Fibroblast of villous mesenchyme (primary cell): Measurements from ENCODE around the gene ZNF714. TPM values are rescaled to one million over a fixed set of nuclear protein-coding genes. Genes with fewer than 3 reads are reported as not detected.
A peak's percentile ranks its signal among the peaks of the same experiment; 100 is the strongest.

Experiments used
- DNase-seq: peaks from one replicate; pipeline ENCODE4 v3.0.0-alpha.2; 2010; ENCODE audit warnings: low read depth
- H3K4me3 ChIP-seq: 2 replicates; pipeline ENCODE4 v1.5.1; 2011; ENCODE audit warnings: low read depth, mild to moderate bottlenecking, low read length
- total RNA-seq: library from RNA; depleted of rRNA; stranded (reverse); fragments of >200 nt; gene quantifications from 2 replicates; pipeline ENCODE4 v1.2.3, GENCODE V29; 2012
- TF ChIP-seq, protein P1 (sequence below): IDR thresholded peaks from 2 replicates; pipeline ENCODE4 v1.5.1; 2012; ENCODE audit warnings: low read depth, mild to moderate bottlenecking, low read length; ENCODE audit not compliant: insufficient read depth

ZNF714 gene
- total RNA-seq, 1 donor, result 13.8 TPM

DNA sequence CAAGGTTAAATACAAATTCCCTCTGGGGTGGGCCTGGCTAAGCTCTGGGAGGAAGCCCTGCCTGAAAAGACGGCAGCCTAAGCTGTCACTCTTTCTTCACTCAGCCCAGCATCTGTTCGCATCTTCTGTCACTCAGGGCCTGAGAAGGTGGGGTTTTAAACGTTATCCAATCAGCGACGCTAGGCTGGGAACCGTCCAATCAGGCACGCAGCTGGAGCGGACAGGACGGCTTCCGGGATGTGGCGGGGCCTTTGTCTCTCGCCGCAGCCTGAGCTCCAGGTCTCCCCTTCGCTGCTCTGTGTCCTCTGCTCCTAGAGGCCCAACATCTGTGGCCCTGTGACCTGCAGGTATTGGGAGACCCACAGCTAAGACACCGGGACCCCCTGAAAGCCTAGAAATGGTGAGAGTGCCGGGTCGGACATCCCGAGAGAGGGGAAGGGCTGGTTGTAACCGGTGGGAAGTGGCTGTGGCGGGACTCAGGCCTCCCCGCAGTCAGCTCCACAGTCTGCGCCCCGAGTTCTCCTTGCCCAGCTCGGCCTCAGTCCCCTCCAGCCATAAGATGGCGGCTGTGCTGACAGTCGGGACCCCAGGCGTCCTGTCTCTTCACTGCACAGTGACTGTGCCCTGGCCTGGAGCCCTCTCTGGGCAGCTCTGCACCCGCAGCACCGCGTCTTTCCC is 59.9 kb downstream of the ZNF714 start, which contains the start of gene ZNF431:
ZNF431 (plus strand) TSS at position 254 of the 678 bp plus-strand sequence; CDS start at position 398, 144 bp downstream.
- peak; percentile 91 for DNase-seq
- peak within 1 kb of the TSS; percentile 88 for H3K4me3 ChIP-seq
- TF ChIP-seq, protein P1, sequence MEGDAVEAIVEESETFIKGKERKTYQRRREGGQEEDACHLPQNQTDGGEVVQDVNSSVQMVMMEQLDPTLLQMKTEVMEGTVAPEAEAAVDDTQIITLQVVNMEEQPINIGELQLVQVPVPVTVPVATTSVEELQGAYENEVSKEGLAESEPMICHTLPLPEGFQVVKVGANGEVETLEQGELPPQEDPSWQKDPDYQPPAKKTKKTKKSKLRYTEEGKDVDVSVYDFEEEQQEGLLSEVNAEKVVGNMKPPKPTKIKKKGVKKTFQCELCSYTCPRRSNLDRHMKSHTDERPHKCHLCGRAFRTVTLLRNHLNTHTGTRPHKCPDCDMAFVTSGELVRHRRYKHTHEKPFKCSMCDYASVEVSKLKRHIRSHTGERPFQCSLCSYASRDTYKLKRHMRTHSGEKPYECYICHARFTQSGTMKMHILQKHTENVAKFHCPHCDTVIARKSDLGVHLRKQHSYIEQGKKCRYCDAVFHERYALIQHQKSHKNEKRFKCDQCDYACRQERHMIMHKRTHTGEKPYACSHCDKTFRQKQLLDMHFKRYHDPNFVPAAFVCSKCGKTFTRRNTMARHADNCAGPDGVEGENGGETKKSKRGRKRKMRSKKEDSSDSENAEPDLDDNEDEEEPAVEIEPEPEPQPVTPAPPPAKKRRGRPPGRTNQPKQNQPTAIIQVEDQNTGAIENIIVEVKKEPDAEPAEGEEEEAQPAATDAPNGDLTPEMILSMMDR, result no peak

GRCh38 chr19:21143428-21143827 is 61.4 kb downstream of the ZNF714 start:
- no peak for DNase-seq
- no peak overlapping the region for H3K4me3 ChIP-seq
- TF ChIP-seq, protein P1, result no peak

GRCh38 chr19:21143854-21144253 is 61.9 kb downstream of the ZNF714 start:
- peak; percentile 31 for DNase-seq
- H3K4me3 ChIP-seq, result no peak overlapping the region
- TF ChIP-seq, protein P1, result no peak

DNA sequence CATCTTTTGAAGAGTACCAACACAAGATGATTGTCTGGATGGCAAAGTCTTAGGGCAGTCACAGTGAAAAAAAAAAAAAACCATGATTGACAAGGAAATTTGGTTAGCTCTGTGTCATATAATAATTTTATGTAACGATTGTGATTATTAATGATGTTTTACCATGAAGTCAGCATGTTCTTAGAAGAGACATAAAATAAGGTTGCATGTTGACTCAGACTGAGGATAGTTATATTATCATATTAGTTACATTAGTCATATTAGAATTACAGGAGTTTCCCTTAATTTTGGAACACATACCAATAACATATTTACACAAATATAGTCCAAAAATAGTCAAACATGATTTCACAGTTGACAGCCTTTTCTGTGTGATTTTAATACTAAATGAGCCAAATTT is 65.5 kb downstream of the ZNF714 start:
- DNase-seq, result peak; percentile 25
- no peak overlapping the region for H3K4me3 ChIP-seq
- TF ChIP-seq, protein P1, result no peak

DNA sequence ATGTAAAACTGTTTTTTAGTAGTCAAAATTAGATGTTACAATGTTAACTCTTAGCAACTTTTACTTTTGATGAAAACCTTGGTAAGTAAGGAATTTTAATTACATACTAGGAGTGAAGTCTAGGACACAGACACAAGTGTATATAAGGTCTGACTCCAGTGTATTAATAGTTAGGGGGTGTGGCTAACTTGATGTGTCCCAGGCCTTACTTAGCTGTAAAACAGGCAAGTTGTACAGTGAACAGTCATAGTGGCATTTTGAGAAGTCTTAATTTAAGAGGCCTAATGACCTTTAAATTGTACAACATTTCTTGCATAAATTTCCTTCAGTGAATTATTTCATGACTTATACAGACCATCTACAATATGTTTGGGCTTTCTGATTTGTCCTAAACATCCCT is 66.7 kb downstream of the ZNF714 start:
- no peak overlapping the region for H3K4me3 ChIP-seq
- TF ChIP-seq, protein P1, result no peak
- no peak for DNase-seq

GRCh38 chr19:21149877-21150276 is 67.9 kb downstream of the ZNF714 start:
- DNase-seq, result no peak
- TF ChIP-seq, protein P1, result no peak
- no peak overlapping the region for H3K4me3 ChIP-seq

GRCh38 chr19:21151460-21151859 is 69.5 kb downstream of the ZNF714 start:
- no peak overlapping the region for H3K4me3 ChIP-seq
- no peak for DNase-seq
- TF ChIP-seq, protein P1, result no peak
